PC-9 (cell line): ENCODE data around the gene ZNF492. TPM values are rescaled to one million over a fixed set of nuclear protein-coding genes. Genes with fewer than 3 reads are reported as not detected.

Experiments
- BruUV-seq: library from RNA; stranded (reverse); fragments of 400-500 nt; replicated peaks from 2 replicates; lab custom pipeline; 2021; lab: Mats Ljungman, UMichigan
- CTCF ChIA-PET: fragments of 300-600 bp; sonication (Branson Sonifier 250); formaldehyde crosslinking; loops from one replicate; lab custom pipeline; 2022; ENCODE audit warnings: antibody characterized with exemption; lab: Charles Lee
- POLR2A ChIA-PET: fragments of 300-600 bp; sonication (Branson Sonifier 250); formaldehyde crosslinking; loops from one replicate; lab custom pipeline; 2022; ENCODE audit warnings: antibody characterized with exemption; ENCODE audit not compliant: unreplicated experiment; lab: Charles Lee
- DNase-seq, 2 experiments: peaks; one replicate each; pipeline versions ENCODE4 v3.0.0 to v3.0.0-alpha.2; 2015 to 2022; ENCODE audit warnings: mixed read lengths in 1 of 2
- H2AFZ ChIP-seq: fragments of 200-600 bp; sonication (generic); 2 replicates; pipeline ENCODE4 v1.8.1; 2017; ENCODE audit warnings: antibody characterized with exemption
- H3F3A ChIP-seq: fragments of 200-600 bp; sonication (generic); 2 replicates; pipeline ENCODE4 v1.8.1; 2017; ENCODE audit warnings: antibody characterized with exemption, mild to moderate bottlenecking, low read depth; ENCODE audit not compliant: insufficient read depth
- H3K27ac ChIP-seq: fragments of 200-600 bp; sonication (generic); 2 replicates; pipeline ENCODE4 v1.6.1; 2016; ENCODE audit warnings: mixed run types
- H3K27me3 ChIP-seq: fragments of 200-600 bp; sonication (generic); 2 replicates; pipeline ENCODE4 v1.6.1; 2016; ENCODE audit warnings: low read depth, mixed run types; ENCODE audit not compliant: insufficient read depth
- H3K36me3 ChIP-seq: fragments of 200-600 bp; sonication (generic); 2 replicates; pipeline ENCODE4 v1.6.1; 2016; ENCODE audit warnings: low read depth, mixed run types
- H3K4me1 ChIP-seq: fragments of 200-600 bp; sonication (generic); replicated peaks from 2 replicates; pipeline ENCODE4 v1.6.1; 2016; ENCODE audit warnings: mixed run types; ENCODE audit not compliant: insufficient read depth
- H3K4me2 ChIP-seq: fragments of 200-600 bp; sonication (generic); 2 replicates; pipeline ENCODE4 v1.6.1; 2017; ENCODE audit warnings: mixed run types
- H3K4me3 ChIP-seq: fragments of 200-600 bp; sonication (generic); 2 replicates; pipeline ENCODE4 v1.6.1; 2016; ENCODE audit warnings: mixed run types
- H3K79me2 ChIP-seq: fragments of 200-600 bp; sonication (generic); 2 replicates; pipeline ENCODE4 v1.6.1; 2017; ENCODE audit warnings: low read depth, mixed run types
- H3K9me2 ChIP-seq: fragments of 200-600 bp; sonication (generic); 2 replicates; pipeline ENCODE4 v1.8.1; 2017; ENCODE audit warnings: mild to moderate bottlenecking; ENCODE audit not compliant: insufficient read depth
- H3K9me3 ChIP-seq: fragments of 200-600 bp; sonication (generic); 2 replicates; pipeline ENCODE4 v1.8.1; 2016; ENCODE audit warnings: low read depth; ENCODE audit not compliant: insufficient read depth
- H4K20me1 ChIP-seq: fragments of 200-600 bp; sonication (generic); 2 replicates; pipeline ENCODE4 v1.8.1; 2017; ENCODE audit not compliant: insufficient read depth
- EZH2 ChIP-seq: fragments of 200-600 bp; sonication (generic); IDR thresholded peaks from 2 replicates; pipeline ENCODE4 v1.8.0; 2017; ENCODE audit warnings: antibody characterized with exemption, low read depth
- intact Hi-C: fragments of 100-400 bp; cut with micrococcal nuclease; formaldehyde crosslinking; loops from one replicate; pipeline ENCODE4 v1.10.0; 2022; ENCODE audit not compliant: unreplicated experiment
- total RNA-seq: library from RNA; stranded (reverse); gene quantifications from 2 replicates; pipeline ENCODE4 v1.2.3, GENCODE V29; 2021
- TF ChIP-seq, protein P1 (sequence below): fragments of 200-600 bp; sonication (generic); conservative IDR thresholded peaks from 2 replicates; pipeline ENCODE4 v1.6.1; 2017; ENCODE audit warnings: mixed run types, antibody characterized with exemption, mild to moderate bottlenecking, moderate library complexity

ZNF492 gene
- total RNA-seq, 1 experiment from 2014 or later: not detected

DNA sequence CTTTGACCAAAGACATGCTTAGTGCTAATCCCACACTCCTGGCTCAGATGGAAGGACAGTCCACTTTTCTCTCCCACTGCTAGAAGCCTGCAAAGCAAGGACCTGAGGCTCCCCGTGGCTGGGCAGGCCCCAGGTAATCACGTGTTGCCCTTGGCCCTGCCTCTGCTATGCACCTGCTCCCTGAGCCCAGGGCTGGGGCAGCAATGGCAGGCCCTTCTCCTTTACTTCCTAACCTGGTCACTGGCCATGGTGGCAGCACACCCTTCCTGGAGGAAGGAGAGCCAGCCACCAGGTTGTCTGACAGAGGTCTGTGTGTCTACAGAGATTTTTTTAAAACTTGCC is 27.9 kb upstream of the ZNF492 start:
- ChIA-PET CTCF (no interaction called here), POLR2A (no interaction called here)
- no peaks in the 10 kb centered on the region for H3K9me2 ChIP-seq
- no peaks in the 10 kb centered on the region for H3K79me2 ChIP-seq
- no peak overlapping the region for H3K4me3 ChIP-seq
- no peak overlapping the region for H3K27ac ChIP-seq
- no peaks in the 10 kb centered on the region for H3F3A ChIP-seq
- TF ChIP-seq, protein P1, sequence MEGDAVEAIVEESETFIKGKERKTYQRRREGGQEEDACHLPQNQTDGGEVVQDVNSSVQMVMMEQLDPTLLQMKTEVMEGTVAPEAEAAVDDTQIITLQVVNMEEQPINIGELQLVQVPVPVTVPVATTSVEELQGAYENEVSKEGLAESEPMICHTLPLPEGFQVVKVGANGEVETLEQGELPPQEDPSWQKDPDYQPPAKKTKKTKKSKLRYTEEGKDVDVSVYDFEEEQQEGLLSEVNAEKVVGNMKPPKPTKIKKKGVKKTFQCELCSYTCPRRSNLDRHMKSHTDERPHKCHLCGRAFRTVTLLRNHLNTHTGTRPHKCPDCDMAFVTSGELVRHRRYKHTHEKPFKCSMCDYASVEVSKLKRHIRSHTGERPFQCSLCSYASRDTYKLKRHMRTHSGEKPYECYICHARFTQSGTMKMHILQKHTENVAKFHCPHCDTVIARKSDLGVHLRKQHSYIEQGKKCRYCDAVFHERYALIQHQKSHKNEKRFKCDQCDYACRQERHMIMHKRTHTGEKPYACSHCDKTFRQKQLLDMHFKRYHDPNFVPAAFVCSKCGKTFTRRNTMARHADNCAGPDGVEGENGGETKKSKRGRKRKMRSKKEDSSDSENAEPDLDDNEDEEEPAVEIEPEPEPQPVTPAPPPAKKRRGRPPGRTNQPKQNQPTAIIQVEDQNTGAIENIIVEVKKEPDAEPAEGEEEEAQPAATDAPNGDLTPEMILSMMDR: no peak
- no peak for TF ChIP-seq EZH2
- no peak overlapping the region for H2AFZ ChIP-seq
- no peak overlapping the region for H3K4me2 ChIP-seq
- no peak for DNase-seq
- no peaks in the 10 kb centered on the region for H3K9me3 ChIP-seq
- H4K20me1 ChIP-seq: no peaks in the 10 kb centered on the region
- intact Hi-C loops: no loop called here
- peaks cover 18% of the 10 kb centered on the region for H3K27me3 ChIP-seq
- no peaks in the 10 kb centered on the region for H3K36me3 ChIP-seq
- no peaks in the 10 kb centered on the region for H3K4me1 ChIP-seq
- no TSS peak for BruUV-seq

DNA sequence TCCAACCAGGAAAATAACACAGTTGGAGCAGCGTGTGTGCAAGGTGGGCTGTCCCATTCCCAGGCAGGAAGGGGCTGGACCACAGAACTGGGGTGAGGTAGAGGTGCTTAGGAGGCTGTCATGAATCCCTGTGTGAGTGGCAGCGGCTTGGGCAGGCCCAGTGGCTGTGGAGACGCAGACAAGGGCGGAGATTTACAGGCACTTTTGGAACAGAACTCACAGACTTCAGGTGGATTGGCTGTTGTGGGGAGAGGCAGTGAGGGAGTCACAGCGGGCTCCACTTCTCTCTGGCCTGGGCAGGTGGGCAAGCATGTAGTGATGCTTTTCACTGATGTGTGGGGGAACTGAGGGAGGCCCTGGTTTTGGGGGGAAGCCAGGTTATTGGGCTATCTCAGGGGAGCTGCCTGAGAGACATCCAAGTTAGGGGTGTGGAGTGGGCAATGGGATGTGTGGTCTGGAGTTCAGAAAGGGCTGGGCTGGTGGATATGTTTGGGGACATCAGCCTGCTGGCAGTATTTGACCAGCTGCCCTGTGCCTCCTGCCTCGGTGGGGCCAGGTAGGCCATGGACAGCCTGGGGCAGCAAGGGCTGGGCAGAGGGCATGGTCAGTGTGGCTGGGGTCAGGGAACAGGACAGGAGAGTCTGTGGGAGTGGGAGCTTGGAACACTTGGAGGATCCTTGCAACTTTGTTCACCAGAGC is 27.0 kb upstream of the ZNF492 start:
- Histone ChIP-seq H3K4me2 (no peak overlapping the region), H3K27ac (no peak overlapping the region), H4K20me1 (no peaks in the 10 kb centered on the region), H3K9me3 (no peaks in the 10 kb centered on the region), H3K79me2 (no peaks in the 10 kb centered on the region), H3K36me3 (no peaks in the 10 kb centered on the region), H3F3A (no peaks in the 10 kb centered on the region), H3K9me2 (no peaks in the 10 kb centered on the region), H3K4me1 (no peaks in the 10 kb centered on the region), H2AFZ (no peak overlapping the region), H3K4me3 (no peak overlapping the region), H3K27me3 (peaks cover 14% of the 10 kb centered on the region)
- DNase-seq: no peak
- intact Hi-C loops: no loop called here
- BruUV-seq: no TSS peak
- ChIA-PET POLR2A (interaction anchor here (0.6 kb wide), 1 partner anchor 1188 kb away, joined by 5 read pairs; no protein-coding TSS in a partner anchor), CTCF (no interaction called here)
- TF ChIP-seq, protein P1: no peak
- no peak for TF ChIP-seq EZH2

DNA sequence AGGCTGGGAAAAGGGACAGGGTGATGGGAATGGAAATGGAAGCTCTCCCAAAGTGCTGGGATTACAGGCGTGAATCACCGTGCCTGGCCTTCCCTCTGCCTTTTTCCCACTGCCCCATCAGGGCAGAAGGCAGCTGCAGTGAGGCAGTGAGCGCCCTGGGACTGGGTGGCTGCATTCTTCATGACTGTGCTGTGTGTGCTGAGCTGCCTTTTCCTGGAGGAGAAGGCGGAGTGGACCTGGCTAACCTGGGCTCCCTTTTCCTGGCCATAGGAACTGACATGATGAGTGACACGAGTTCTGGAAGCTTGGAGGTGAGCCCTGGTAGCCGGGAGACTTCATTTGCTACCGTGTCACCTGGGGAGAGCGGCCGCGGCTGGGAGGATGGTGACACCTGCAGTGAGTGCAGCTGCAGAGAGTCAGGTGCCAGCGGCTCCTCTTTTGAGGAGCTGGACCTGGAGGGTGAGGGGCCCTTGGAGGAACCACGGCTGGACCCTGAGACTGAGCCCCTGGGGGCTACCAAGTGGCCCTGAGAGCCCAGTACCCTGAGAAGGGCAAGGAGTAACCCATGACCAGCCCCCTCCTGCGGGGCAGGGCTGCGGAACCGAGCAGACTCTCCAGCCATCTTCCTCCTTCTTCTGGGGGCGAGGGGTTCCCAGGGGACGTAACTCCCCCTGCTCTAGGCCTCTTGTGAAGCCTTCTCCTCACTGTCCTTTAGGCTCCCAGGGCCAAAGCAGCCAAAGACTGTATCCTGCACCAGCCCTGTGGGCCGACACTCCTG is 26.3 kb upstream of the ZNF492 start:
- BruUV-seq: no TSS peak
- no peaks in the 10 kb centered on the region for H3K9me2 ChIP-seq
- H3K9me3 ChIP-seq: no peaks in the 10 kb centered on the region
- no peak overlapping the region for H2AFZ ChIP-seq
- ChIA-PET POLR2A (interaction anchor here (0.6 kb wide), 1 partner anchor 1189 kb away, joined by 5 read pairs; no protein-coding TSS in a partner anchor), CTCF (no interaction called here)
- H4K20me1 ChIP-seq: no peaks in the 10 kb centered on the region
- no peaks in the 10 kb centered on the region for H3F3A ChIP-seq
- H3K4me2 ChIP-seq: no peak overlapping the region
- H3K36me3 ChIP-seq: no peaks in the 10 kb centered on the region
- no peaks in the 10 kb centered on the region for H3K79me2 ChIP-seq
- intact Hi-C loops: no loop called here
- no peak for TF ChIP-seq EZH2
- TF ChIP-seq, protein P1: no peak
- H3K27ac ChIP-seq: no peak overlapping the region
- no peak for DNase-seq
- H3K4me3 ChIP-seq: no peak overlapping the region
- no peaks in the 10 kb centered on the region for H3K4me1 ChIP-seq
- H3K27me3 ChIP-seq: peaks cover 12% of the 10 kb centered on the region
